BE2C (cell line): ENCODE results near the gene ALKAL2.
"Not testable (repeated sequence)": the region's sequence is repeated elsewhere in the genome, so short reads cannot be mapped to it uniquely, and the experiment has no call there.

Experiments used
- DNase-seq: peaks from one replicate; pipeline ENCODE4 v3.0.0-alpha.2; 2020
- H3K27me3 ChIP-seq: fragments of 250-450 bp; sonication (Bioruptor Pico); 2 replicates; pipeline ENCODE4 v1.5.1; 2020; ENCODE audit warnings: mild to moderate bottlenecking
- H3K36me3 ChIP-seq: fragments of 250-450 bp; sonication (Bioruptor Pico); 2 replicates; pipeline ENCODE4 v1.5.1; 2020; ENCODE audit warnings: mild to moderate bottlenecking
- H3K4me1 ChIP-seq: fragments of 250-450 bp; sonication (Bioruptor Pico); 2 replicates; pipeline ENCODE4 v1.5.1; 2020
- H3K4me3 ChIP-seq: 2 replicates; pipeline ENCODE4 v1.5.1; 2011; ENCODE audit warnings: low read depth, low read length
- H3K9me3 ChIP-seq: fragments of 250-450 bp; sonication (Bioruptor Pico); 2 replicates; pipeline ENCODE4 v1.5.1; 2020
- TF ChIP-seq, protein P1 (sequence below): IDR thresholded peaks from 2 replicates; pipeline ENCODE4 v1.5.1; 2012; ENCODE audit warnings: mild to moderate bottlenecking, low read depth, low read length

The ALKAL2 gene

GRCh38 chr2:322326-322725 lies 34.4 kb upstream of the ALKAL2 start:
- TF ChIP-seq, protein P1, sequence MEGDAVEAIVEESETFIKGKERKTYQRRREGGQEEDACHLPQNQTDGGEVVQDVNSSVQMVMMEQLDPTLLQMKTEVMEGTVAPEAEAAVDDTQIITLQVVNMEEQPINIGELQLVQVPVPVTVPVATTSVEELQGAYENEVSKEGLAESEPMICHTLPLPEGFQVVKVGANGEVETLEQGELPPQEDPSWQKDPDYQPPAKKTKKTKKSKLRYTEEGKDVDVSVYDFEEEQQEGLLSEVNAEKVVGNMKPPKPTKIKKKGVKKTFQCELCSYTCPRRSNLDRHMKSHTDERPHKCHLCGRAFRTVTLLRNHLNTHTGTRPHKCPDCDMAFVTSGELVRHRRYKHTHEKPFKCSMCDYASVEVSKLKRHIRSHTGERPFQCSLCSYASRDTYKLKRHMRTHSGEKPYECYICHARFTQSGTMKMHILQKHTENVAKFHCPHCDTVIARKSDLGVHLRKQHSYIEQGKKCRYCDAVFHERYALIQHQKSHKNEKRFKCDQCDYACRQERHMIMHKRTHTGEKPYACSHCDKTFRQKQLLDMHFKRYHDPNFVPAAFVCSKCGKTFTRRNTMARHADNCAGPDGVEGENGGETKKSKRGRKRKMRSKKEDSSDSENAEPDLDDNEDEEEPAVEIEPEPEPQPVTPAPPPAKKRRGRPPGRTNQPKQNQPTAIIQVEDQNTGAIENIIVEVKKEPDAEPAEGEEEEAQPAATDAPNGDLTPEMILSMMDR: no peak
- Histone ChIP-seq H3K9me3 (no peaks in the 10 kb centered on the region), H3K4me1 (no peaks in the 10 kb centered on the region), H3K27me3 (no peaks in the 10 kb centered on the region), H3K4me3 (no peak overlapping the region), H3K36me3 (no peaks in the 10 kb centered on the region)
- DNase-seq: no peak

GRCh38 chr2:320561-320960 lies 32.7 kb upstream of the ALKAL2 start:
- Histone ChIP-seq H3K27me3 (no peaks in the 10 kb centered on the region), H3K4me1 (no peaks in the 10 kb centered on the region), H3K9me3 (no peaks in the 10 kb centered on the region), H3K36me3 (no peaks in the 10 kb centered on the region), H3K4me3 (no peak overlapping the region)
- TF ChIP-seq, protein P1: no peak
- DNase-seq: no peak

- TF ChIP-seq, protein P1: no peak
- Histone ChIP-seq H3K4me3 (no peak overlapping the region), H3K9me3 (no peaks in the 10 kb centered on the region), H3K27me3 (no peaks in the 10 kb centered on the region), H3K36me3 (no peaks in the 10 kb centered on the region), H3K4me1 (no peaks in the 10 kb centered on the region)
- DNase-seq: no peak
These were observed 31.2 kb upstream of the ALKAL2 start for GRCh38 chr2:319059-319600.

DNA sequence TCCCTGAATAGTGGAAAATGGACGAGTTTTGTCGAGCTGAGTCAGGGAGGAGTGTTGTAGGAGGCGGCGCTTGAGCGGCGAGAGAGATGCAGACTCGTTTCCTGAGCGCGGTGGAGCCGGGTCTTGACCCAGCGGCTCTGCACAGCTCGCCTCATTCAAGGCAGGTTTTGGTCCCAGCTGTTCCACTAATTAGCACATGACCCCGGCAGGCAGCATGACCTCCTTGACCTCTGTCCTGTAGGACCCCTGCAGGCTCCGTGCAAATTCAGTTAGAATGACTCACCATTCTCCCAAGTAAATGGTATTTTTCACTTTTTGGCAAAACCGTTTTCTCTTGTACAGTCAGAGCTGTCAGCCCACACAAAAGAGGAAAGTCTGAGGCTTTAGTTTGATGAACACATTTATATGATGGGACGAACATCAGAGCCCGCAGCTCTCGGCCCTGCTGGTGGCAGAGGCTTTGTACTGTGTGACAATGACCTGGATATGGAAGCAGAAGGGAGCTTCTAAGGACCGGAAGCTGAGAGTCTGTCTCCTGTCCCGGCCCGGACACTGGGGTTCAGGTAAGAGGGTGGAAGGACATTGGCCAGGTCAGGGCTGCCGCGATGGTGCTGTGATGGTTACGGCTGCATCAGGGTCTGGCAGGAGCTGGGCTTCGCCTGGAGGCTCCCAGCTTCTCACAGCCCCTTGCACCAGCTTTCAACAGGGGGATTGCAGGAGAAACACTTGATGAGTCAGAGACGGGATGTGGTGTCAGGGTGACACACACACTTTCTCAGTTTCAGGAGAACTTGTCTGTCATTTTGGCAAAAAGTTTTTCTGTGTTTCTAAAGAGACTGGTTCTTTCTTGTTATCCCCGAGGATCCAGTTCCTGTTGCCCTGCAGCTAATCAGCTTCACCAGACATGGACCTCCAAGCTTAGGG lies 29.9 kb upstream of the ALKAL2 start:
- Histone ChIP-seq H3K9me3 (no peaks in the 10 kb centered on the region), H3K27me3 (no peaks in the 10 kb centered on the region), H3K4me1 (no peaks in the 10 kb centered on the region), H3K36me3 (no peaks in the 10 kb centered on the region), H3K4me3 (no peak overlapping the region)
- TF ChIP-seq, protein P1: no peak
- DNase-seq: no peak

GRCh38 chr2:316381-316780 lies 28.5 kb upstream of the ALKAL2 start:
- no peak overlapping the region for H3K4me3 ChIP-seq
- no peaks in the 10 kb centered on the region for H3K36me3 ChIP-seq
- DNase-seq: no peak

DNA sequence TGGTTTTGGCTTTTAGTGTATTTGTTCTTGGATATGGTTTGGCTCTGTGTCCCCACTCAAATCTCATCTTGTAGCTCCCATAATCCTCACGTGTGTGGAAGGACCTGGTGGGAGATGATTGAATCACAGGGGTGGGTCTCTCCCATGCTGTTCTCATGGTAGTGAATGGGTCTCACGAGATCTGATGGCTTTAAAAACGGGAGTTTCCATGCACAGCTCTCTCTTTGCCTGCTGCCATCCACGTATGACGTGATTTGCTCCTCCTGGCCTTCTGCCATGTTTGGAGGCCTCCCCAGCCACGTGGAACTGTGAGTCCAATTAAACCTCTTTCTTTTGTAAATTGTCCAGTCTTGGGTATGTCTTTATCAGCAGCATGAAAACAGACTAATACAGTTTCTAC lies 28.0 kb upstream of the ALKAL2 start:
- H3K9me3 ChIP-seq: not testable (repeated sequence)

More at GRCh38 chr2:316381-316780, 28.5 kb upstream of the ALKAL2 start:
- H3K27me3 ChIP-seq: no peaks in the 10 kb centered on the region
- TF ChIP-seq, protein P1: no peak
- no peaks in the 10 kb centered on the region for H3K4me1 ChIP-seq
- H3K9me3 ChIP-seq: no peaks in the 10 kb centered on the region

More for the DNA sequence above, 28.0 kb upstream of the ALKAL2 start:
- not testable (repeated sequence) for H3K4me1 ChIP-seq, H3K4me3 ChIP-seq, H3K36me3 ChIP-seq, H3K27me3 ChIP-seq, DNase-seq
